NCI-H2107 treated with DMSO at 0.1 percent for 48 hours (cell line): ENCODE results near the gene GPR162.
A peak's percentile ranks its signal among the peaks of the same experiment; 100 is the strongest.
"Not testable (repeated sequence)": the region's sequence is repeated elsewhere in the genome, so short reads cannot be mapped to it uniquely, and the experiment has no call there.

ENCODE experiments used
- DNase-seq: peaks from one replicate; lab custom pipeline; 2025; ENCODE audit not compliant: unreplicated experiment; lab: John Stamatoyannopoulos, UW

The GPR162 gene

DNA sequence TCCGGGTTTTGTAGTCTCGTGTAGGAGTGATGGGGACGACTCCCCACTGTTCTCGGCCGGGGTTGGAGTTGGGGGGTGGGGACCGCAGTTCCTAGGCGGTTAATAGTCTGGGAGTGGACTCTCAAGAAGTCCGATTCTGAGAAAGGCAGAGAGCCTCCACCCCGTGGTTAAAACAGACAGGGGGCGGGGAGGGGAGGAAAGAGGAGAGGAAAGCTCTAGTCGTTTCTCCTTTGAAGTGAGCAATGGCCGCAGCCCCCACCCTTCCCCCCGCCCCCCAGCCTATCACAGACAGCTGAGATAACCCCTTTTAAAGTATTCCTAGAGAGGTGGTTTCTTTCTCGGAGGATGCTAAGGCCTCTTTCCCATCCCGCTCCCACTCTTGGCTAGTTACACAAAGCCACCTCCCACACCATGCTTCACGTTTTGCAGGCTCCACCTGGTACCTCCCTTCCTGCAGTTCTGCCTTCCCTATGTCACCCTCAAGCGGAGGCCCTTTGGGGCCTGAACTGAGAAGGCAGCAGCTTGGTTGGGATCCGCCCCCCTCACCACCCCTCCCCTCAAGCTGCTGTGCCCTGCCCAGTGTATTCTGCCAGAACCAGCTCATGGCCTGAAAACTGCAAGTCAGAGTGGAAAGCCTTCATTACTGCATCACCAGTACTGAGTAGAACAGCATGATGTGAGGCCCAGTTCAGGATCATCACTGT lies 31.2 kb downstream of the GPR162 start:
- no peak for DNase-seq

DNA sequence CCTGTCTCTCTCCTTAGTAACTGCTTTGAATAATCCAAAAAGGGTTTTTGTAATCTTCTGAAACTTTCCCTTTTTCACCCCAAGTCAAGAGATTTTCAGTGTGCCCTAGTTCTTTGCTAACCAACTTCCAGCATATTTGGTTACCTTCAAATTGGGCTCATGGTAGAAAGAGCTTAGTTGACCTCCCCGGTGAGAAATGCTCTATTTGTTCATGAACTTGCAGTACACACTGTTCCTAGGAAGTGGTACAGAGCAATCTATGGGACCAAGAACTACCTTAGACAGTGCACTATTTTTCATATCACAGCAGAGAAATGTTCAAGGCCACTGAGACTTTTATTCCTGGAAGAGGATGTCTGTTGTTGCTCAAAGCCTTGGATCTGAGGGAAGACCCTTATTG lies 32.0 kb downstream of the GPR162 start:
- DNase-seq = no peak

DNA sequence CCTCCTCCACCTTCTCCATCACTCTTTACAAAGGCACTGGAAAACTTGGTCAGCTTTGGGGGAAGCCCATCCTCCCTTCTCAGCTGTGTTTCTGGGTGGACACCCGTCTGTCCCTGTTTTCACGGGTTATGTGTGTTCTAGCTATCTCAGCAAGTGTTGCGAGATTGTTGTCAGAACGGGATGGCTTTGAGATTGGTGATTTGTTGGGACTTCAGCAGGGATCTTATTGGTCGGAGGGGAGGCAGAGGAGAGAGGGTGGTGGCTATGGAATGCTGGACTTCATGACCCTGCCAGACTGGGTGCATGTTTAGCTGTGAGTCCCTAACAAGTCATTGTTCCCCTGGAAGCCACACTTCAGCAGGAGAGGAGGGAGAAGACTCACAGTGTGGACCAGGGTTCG lies 32.4 kb downstream of the GPR162 start:
- no peak for DNase-seq

DNA sequence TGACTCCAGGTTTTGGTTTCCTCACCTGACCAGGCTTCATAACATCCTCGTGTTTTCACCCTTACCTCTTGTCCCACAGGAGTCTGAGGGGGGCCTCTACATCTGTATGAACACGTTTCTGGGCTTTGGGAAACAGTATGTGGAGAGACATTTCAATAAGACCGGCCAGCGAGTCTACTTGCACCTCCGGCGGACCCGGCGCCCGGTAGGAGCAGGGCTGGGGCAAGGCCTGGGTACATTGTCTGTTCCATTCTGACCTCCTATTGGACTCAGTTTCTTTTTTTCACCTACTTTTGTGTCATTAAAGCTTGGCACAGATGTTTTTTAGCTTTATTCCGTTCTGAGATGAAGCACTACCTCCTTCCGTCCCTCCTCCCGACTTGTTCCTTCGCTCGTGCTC lies 33.7 kb downstream of the GPR162 start:
- DNase-seq = no peak

DNA sequence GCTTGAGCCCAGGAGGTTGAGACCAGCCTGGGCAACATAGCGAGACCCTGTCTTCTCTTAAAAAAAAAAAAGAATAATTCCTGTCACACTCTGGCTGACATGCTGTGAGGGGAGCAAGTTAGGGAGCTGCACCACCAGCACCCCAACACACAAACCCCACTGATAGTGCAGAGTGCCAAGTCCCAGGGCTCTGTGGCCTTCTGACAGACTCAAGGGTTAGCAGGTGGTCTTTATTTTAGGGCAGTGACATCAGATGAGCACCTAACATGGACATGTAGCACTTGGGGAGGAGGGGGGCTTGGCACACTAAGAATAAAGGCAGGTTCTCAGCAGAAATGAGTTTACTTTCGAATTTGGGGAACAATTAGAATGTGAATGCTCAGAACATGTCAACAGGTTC lies 37.2 kb downstream of the GPR162 start:
- DNase-seq = no peak

DNA sequence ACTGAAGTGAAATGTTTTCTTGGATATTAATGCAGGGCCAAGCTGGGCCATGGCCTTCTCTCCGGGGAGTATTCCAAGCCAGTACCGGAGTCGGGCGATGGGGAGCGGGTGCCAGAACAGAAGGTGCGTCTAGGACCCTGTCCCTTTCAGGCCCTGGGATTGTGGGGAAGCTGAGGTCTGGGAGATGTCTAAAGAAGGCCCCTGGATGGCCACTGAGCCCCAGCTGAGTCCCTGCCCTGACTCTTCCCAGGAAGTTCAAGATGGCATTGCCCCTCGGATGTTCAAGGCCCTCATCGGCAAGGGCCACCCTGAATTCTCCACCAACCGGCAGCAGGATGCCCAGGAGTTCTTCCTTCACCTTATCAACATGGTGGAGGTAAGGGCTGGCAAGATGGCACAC lies 38.5 kb downstream of the GPR162 start:
- DNase-seq = no peak

DNA sequence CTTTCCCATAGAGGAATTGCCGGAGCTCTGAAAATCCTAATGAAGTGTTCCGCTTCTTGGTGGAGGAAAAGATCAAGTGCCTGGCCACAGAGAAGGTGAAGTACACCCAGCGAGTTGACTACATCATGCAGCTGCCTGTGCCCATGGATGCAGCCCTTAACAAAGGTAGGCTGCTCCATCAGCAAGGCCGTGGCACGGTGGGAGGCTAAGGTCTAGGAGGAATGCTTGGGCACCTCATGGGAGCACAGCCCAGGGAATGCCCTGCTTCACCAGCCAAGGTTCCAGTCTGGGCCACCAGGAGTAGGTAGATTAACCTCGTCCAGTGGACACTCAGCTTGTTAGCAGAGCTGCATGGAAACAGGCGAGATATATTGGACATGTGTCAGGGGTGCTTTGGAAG lies 39.3 kb downstream of the GPR162 start:
- no peak for DNase-seq

DNA sequence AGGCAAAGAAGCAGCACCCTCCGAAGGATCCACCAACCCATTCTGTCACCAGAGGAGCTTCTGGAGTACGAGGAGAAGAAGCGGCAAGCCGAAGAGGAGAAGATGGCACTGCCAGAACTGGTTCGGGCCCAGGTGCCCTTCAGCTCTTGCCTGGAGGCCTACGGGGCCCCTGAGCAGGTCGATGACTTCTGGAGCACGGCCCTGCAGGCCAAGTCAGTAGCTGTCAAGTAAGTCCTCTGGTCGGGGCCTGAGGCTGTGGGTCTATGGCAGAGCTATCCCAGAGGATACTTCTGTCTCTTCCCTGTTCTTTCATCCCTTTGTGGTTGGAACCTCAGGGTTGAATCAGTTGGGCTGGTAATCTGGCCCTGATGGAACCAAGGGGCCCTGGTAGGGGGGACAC lies 39.8 kb downstream of the GPR162 start:
- no peak for DNase-seq

DNA sequence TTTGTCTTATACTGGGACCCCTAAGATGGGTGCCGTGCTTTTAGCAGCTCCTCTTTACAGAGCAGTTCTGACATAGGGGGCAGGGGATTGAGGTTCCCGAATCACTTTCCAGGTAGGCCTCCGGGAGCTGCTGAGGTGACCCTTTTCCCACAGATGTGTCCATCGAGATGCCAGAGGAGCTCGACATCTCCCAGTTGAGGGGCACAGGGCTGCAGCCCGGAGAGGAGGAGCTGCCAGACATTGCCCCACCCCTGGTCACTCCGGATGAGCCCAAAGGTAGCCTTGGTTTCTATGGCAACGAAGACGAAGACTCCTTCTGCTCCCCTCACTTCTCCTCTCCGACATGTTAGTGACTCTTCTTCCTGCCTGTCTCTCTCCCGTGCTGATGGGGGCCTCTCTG lies 41.4 kb downstream of the GPR162 start:
- no peak for DNase-seq

DNA sequence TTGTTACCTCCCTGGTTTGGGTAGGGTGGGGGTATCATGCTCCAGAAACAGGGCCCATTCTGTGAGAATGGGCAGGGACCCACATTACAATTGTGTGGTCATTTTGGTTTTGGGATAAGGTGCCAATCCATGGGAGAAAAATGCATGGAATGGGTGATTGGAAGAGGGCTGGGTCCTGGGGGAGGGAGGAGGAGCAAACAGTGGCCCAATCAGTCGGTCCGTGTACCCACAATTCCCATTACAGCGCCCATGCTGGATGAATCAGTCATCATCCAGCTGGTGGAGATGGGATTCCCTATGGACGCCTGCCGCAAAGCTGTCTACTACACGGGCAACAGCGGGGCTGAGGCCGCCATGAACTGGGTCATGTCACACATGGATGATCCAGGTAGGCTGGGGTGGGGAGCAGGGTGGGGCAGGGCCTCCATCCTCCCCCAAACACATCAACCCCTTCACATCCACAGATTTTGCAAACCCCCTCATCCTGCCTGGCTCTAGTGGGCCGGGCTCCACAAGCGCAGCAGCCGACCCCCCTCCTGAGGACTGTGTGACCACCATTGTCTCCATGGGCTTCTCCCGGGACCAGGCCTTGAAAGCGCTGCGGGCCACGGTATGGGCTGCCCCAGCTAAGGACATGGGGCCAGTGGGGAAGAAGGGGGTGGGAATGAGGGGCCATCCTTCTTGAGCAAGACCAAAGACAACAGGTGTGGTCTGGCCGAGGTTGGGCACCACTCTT lies 42.1 kb downstream of the GPR162 start:
- DNase-seq = no peak

DNA sequence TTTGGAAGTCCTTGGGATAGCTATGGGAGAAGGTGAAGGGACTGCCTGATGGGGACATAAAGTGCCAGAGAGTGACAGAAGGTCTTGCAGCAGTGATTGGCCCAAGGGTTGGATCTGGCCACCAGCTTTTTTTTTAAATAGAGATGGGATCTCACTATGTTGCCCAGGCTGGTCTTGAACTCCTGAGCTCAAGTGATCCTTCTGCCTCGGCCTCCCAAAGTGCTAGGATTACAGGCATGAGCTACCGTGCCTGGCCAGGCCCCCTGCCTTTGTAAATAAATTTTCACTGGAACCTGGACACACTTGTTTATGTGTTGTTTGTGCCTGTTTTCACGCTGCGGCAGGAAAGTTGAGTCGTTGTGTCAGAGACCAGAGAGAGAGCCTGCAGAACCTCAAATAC lies 43.7 kb downstream of the GPR162 start:
- DNase-seq = not testable (repeated sequence)

DNA sequence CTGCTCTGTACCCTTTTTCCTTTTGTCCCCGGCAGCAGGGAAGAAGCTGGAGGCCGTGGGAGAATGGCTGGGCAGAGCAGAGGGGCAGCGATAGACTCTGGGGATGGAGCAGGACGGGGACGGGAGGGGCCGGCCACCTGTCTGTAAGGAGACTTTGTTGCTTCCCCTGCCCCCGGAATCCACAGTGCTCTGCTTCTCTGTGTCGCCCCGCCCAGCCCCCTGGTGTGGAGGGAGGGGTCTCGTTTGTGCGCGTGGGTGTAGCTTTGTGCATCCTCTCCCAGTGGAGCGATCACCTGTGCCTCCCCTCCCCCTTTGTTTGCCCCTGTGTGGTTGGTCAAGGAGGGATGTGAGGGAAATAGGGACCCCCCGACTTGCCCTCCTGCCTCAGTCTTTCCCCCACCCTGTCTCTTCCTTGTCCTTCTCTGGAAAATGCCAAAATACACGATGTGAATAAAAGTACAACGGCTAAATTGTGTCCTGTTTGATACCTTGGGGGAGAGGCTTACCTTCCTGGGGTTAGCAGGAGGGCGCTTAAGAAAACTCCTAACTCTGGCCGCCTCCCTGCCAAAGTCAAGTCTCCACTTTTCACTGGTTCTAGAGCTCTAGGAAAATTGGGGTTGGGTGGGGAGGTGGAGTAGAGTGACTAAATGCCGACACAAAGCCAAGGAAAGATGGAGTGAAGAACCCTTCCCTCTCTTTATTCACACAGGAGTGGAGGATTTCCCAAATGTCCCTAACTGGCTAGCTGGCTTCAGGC lies 44.7 kb downstream of the GPR162 start:
- DNase-seq = no peak

DNA sequence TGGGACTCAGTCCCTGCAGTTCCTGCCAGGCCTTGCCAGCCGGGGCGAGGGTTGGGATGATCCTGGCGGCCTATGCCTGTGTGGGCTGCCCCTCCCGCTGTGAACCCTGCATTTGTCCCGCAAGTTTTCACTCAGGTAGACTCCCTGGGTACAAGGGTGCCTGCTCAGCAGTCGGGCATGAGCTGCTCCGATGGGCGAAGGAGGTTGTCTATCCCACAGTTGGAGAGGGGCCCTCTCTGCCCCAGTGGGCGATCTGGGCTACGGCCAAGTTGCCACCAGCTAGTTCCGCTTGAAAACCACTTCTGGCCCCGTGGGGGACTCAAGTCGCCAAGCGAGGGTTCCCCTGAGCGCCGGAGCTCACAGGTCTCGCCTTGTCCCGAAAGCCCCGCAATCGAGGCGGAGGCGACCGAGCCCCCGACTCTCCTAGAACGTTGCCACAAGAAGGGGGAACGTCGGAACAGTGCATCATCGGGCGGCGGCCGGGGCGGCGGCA lies 45.3 kb downstream of the GPR162 start:
- DNase-seq = no peak

DNA sequence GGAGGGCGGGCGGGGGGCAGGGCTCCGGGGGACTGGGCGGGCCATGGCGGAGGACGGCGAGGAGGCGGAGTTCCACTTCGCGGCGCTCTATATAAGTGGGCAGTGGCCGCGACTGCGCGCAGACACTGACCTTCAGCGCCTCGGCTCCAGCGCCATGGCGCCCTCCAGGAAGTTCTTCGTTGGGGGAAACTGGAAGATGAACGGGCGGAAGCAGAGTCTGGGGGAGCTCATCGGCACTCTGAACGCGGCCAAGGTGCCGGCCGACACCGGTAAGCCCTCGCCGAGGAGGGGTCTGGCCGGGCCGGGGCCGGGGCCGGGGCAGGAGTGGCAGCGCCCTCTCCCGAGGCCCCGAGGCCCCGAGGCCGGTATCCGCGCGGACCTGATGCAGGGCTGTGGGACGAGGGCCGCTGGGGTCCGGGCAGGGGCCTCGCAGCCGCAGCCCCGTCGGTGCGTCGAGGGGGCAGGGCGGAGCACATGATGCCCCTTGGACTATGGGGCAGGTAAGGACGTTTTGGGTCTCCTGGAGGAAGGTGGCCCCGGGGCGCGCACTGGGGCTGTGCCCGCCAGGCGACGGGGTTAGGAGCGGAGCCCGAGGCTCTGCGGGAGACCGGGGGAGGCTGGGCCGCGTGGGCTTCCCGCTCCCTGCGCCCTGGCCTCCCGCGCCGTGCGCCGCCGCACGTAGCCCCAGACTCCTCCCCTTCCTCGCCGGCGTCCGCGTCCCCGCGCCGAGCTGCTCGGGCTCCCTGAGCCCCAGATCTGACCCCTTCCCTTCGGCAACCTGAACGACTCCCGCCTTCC lies 46.0 kb downstream of the GPR162 start, which contains the start of gene TPI1:
Gene TPI1, plus strand, starts transcription at position 119 of the 798 bp plus-strand sequence. Its CDS starts 36 bp downstream, at position 155.
- DNase-seq = peak; percentile 64

DNA sequence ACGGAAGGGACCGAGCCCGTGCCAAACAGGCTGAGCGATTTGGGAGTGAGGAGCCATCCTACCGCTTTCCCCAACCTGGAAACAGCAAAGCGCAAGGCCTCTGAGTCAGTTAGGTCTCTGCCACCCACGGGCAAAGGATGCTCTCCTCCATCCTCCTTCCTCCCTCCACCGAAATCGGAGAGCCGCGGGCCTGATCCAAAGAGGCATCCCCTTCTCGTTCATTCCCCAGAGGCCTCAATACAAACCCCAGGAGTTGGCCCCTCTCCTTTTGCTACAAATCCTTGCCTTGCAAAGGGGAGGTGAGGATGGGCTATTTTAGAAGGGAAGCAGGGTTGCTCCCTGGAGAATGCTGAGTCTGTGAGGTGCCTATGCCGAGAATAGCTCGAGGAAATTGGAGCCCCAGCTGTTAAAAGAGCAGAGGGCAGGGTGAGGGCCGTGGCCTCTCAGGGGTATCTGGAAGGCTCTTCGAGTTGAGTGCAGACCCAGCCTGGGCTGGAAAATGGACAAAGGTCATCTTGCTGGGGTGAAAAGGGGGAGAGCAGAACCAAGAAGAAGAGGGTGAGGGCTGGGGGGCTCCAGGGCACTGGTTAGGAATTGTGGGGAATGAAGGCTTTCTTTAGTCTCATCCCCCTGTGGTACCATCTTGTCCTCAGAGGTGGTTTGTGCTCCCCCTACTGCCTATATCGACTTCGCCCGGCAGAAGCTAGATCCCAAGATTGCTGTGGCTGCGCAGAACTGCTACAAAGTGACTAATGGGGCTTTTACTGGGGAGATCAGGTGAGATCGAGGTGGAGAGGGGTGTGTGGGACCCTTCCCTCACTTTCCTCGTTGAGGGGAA lies 46.8 kb downstream of the GPR162 start:
- DNase-seq = peak; percentile 8

DNA sequence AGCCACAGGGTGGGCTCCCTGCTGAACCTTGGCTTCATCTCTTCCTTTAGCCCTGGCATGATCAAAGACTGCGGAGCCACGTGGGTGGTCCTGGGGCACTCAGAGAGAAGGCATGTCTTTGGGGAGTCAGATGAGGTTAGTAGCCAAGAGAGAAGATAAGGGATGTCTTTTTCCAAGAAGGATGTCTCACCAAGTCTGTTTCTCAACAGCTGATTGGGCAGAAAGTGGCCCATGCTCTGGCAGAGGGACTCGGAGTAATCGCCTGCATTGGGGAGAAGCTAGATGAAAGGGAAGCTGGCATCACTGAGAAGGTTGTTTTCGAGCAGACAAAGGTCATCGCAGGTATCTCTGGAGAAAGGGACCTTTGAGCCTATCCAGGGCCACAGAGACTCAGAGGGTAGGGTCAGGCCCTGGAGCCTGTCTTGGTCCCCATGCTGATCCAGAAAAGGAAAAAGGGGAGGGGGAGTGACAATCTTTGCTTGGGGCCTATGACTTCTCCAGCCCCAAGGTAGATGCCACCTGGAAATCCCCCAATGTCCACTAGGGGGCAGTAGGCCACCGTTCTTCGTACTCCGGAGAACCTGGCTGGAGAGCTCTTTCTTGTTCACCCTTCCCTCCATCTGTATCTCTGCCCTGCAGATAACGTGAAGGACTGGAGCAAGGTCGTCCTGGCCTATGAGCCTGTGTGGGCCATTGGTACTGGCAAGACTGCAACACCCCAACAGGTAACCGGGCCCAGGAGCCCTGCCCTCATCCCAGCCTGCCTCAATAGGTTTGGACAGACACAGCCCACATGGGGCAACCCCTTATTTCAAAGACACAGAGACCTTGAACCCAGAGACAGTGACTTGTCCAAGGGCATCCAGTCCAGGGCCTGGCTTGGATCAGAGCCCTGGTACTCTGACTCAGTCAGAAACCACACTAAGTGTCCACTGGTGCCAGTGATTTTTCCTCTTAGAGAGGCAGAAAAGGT lies 47.7 kb downstream of the GPR162 start:
- DNase-seq = peak; percentile 77

DNA sequence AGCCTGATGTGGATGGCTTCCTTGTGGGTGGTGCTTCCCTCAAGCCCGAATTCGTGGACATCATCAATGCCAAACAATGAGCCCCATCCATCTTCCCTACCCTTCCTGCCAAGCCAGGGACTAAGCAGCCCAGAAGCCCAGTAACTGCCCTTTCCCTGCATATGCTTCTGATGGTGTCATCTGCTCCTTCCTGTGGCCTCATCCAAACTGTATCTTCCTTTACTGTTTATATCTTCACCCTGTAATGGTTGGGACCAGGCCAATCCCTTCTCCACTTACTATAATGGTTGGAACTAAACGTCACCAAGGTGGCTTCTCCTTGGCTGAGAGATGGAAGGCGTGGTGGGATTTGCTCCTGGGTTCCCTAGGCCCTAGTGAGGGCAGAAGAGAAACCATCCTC lies 48.7 kb downstream of the GPR162 start:
- not testable (repeated sequence) for DNase-seq

DNA sequence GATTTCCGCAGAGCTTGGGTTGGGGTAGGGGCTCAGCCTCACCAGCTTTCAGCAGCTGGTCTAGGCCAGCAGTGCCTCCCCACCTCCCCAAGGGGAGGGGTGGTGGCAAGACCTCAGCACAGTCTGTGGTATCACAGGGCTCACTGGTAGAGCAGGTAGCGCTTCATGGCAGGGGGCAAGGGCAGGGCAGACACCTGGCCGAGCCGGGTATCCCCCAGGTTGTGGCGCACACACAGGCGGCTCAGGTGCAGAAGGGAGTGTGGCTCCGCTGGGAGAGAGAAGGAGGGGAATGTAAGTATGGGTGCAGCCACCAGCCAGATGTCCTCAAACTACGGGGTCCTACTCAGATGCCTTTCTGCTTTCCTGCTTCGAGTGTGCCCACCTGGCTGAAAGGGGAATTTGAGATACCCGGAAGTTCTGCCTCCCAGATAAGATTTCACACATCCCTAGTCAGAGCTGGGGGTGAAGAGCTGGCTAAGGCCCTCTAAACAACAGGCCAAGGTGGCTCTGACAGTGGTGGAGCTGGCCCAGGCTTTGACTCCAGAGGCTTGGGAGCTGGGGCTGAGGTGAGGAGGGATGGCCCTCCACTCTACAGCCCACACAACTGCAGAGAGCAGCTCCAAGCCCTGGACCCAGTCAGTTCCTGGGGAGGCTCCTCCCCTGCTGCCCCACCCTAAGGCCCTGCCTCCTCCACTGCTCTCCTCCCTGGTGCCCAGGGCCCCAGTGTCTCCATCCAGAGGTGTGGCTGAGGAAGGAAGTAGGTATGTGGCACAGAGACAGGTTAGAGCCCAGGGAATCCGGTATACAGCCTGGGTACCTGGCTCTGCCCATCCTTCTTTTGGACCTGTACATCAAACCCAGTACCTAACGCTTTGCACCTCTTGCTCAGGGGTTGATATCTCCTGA lies 49.7 kb downstream of the GPR162 start:
- DNase-seq = peak; percentile 57
